ENCODE results near the gene LIMCH1.
A peak's percentile ranks its signal among the peaks of the same experiment; 100 is the strongest.

The LIMCH1 gene

DNA sequence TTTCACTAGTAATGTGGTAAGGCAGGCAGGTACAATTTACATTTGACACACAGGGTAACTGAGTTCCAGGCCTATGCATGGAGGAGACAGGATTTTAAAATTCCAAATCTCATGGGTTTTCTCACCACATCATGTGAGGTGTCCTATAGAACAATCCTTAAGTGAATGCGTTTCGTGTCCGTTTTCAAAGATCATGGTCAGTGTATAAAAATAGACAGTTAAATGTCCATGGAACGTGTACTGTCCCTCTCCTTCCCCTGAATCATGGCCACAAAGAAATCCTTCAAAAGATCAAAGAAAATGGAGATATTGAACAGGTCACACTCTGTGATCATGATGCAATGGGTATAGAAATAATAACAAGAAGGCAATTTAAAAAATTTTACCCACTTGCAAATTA lies 42.0 kb downstream of the LIMCH1 start:
- no peak overlapping the region for H3K4me3 ChIP-seq (ENCODE audit: low read depth, low read length)
- DNase-seq (ENCODE audit: low read depth), result no peak
- TF ChIP-seq, protein P1, sequence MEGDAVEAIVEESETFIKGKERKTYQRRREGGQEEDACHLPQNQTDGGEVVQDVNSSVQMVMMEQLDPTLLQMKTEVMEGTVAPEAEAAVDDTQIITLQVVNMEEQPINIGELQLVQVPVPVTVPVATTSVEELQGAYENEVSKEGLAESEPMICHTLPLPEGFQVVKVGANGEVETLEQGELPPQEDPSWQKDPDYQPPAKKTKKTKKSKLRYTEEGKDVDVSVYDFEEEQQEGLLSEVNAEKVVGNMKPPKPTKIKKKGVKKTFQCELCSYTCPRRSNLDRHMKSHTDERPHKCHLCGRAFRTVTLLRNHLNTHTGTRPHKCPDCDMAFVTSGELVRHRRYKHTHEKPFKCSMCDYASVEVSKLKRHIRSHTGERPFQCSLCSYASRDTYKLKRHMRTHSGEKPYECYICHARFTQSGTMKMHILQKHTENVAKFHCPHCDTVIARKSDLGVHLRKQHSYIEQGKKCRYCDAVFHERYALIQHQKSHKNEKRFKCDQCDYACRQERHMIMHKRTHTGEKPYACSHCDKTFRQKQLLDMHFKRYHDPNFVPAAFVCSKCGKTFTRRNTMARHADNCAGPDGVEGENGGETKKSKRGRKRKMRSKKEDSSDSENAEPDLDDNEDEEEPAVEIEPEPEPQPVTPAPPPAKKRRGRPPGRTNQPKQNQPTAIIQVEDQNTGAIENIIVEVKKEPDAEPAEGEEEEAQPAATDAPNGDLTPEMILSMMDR (conservative IDR thresholded peaks at IDR 0.05; ENCODE audit: low read depth, low read length), result no peak

DNA sequence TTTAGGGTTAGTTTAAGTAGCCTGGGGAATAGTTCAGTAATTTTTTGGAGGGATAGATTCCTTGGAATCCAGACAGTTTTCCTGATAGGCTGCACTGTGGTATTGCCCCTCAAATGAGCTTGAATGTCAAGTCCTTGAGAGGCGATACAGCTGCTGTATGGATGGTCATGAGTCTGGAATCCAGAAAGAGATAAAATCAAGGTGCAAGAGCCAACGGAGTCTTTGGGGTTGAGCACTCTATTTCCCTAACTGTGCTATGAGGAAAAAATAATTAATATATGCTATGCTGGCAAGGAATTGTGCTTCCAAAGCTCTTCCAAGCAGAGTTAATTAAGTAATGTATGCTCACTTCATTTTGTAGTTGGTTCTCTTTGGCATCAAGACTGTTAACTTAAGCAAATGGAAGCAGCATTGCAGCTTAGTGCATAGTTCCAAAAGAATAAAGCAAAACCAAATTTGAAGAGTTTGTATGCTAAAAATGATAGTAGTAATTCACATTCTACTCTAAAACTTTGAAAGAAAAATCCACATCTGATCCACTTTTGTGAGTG lies 48.8 kb downstream of the LIMCH1 start:
- TF ChIP-seq, protein P1 (conservative IDR thresholded peaks at IDR 0.05; ENCODE audit: low read depth, low read length), result no peak
- no peak for DNase-seq (ENCODE audit: low read depth)
- no peak overlapping the region for H3K4me3 ChIP-seq (ENCODE audit: low read depth, low read length)

DNA sequence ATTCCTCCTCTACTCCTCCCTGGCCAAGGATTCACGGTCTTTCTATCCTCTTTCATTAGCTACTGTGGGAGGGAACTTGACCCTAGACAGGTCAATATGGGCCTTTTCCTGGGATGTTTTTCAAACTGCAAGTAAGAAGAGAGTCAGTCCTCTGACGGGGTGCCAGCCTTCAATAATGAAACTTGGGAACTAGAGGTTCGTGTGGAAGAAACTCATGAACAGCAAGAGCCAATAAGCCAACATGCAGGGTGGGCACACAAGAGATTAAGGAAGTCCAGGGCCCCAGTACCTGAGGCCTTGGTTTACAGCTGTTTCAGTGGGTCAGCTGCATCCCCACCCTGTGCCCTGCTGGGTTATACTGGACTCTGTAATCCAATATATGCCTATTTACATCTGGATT lies 49.3 kb downstream of the LIMCH1 start:
- no peak for DNase-seq (ENCODE audit: low read depth)
- TF ChIP-seq, protein P1 (conservative IDR thresholded peaks at IDR 0.05; ENCODE audit: low read depth, low read length), result no peak
- H3K4me3 ChIP-seq (ENCODE audit: low read depth, low read length), result no peak overlapping the region

DNA sequence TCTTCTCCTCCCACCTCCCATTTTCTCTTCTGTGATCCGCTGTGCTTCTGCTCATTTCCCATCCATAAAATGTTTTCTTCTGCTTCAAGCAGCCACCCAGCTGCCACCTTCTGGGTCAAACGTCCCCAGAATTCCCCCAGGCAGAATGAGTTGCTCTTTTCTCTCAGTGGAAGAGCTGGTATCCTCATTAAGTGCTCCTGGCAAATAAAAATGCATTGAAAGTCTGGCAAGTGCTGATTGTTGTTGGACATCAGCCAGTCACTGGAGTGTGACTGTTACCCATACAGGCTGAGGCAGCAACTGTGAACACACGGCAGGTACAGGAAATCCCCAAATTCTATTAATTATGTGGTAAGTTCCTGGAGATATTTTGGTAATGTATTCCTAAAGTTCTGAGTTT lies 52.6 kb downstream of the LIMCH1 start:
- DNase-seq (ENCODE audit: low read depth), result no peak
- TF ChIP-seq, protein P1 (conservative IDR thresholded peaks at IDR 0.05; ENCODE audit: low read depth, low read length), result no peak
- no peak overlapping the region for H3K4me3 ChIP-seq (ENCODE audit: low read depth, low read length)

DNA sequence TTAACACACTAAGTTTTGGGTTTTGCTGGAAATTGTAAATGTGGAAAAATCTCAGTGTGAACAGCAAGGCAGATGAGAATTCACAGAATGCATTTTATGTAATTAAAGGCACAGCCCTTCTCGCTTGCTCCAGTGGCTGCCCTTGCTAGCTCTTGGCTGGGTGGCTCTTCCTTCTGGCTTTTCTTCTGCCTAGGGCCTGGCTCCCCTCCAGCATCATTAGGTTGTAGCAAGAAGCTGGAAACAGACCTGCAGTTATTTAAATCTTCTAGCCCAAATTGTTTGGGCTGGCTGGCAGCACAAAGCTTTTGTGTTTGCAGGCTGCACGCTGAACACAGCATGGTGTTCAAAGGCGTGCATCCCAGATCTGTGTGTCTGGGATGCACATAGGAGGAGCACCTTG lies 56.5 kb downstream of the LIMCH1 start:
- DNase-seq (ENCODE audit: low read depth), result no peak
- H3K4me3 ChIP-seq (ENCODE audit: low read depth, low read length), result no peak overlapping the region
- TF ChIP-seq, protein P1 (conservative IDR thresholded peaks at IDR 0.05; ENCODE audit: low read depth, low read length), result no peak

DNA sequence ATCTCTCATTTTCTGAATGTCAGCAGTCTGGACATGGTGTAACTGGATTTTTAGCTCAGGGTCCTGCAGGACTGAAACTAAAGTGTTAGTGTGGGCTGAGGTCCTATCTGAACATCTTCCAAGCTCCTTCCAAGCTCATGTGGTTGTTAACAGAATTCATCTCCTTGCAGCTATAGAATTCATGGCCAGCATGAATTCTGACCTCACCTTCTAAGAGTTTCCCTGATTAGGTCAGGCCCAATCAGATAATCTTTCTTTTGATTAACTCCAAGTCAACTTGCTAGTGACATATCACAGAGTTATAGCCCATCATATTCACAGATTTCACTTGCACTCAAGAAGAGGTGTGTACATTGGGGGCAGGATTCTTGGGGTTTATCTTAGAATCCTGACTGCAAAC lies 59.5 kb downstream of the LIMCH1 start:
- DNase-seq (ENCODE audit: low read depth), result no peak
- TF ChIP-seq, protein P1 (conservative IDR thresholded peaks at IDR 0.05; ENCODE audit: low read depth, low read length), result no peak
- H3K4me3 ChIP-seq (ENCODE audit: low read depth, low read length), result no peak overlapping the region

DNA sequence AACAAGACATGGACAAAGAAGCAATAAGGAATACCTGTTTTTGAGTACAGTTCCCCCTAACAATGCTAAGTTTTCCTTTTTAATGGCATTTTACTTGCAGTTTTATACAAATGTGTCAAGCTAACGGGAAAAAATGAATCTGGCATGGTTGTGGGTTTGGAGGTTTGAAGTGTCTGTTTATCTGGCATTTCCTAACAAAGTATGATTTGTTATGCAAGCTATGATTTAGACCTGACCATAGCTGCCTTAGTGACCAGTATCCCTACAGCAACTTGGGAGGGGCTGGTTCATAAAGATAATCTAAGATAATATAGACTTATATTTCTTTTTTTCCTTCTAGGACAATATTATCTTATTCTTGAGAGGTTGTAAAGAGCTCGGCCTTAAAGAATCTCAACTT lies 60.6 kb downstream of the LIMCH1 start:
- DNase-seq (ENCODE audit: low read depth), result peak; percentile 7
- H3K4me3 ChIP-seq (ENCODE audit: low read depth, low read length), result no peak overlapping the region
- TF ChIP-seq, protein P1 (conservative IDR thresholded peaks at IDR 0.05; ENCODE audit: low read depth, low read length), result no peak
